KMS-11 (cell line): ENCODE data around the gene LRRC1.

Experiments
- H2AFZ ChIP-seq: fragments of 200-600 bp; sonication (generic); 2 replicates; pipeline ENCODE4 v1.6.1; 2016; ENCODE audit warnings: antibody characterized with exemption, mixed run types, low read depth
- H3K27ac ChIP-seq: fragments of 200-600 bp; sonication (generic); 2 replicates; pipeline ENCODE4 v1.6.1; 2016; ENCODE audit warnings: mild to moderate bottlenecking, mixed run types
- H3K27me3 ChIP-seq: fragments of 200-600 bp; sonication (generic); 2 replicates; pipeline ENCODE4 v1.6.1; 2017; ENCODE audit warnings: mild to moderate bottlenecking, low read depth, mixed run types, moderate library complexity; ENCODE audit not compliant: insufficient read depth
- H3K36me3 ChIP-seq: fragments of 200-600 bp; sonication (generic); 2 replicates; pipeline ENCODE4 v1.6.1; 2017; ENCODE audit warnings: mild to moderate bottlenecking, mixed run types; ENCODE audit not compliant: insufficient read depth
- H3K4me1 ChIP-seq: fragments of 200-600 bp; sonication (generic); 2 replicates; pipeline ENCODE4 v1.6.1; 2016; ENCODE audit warnings: mild to moderate bottlenecking, low read depth, mixed run types; ENCODE audit not compliant: poor library complexity, severe bottlenecking
- H3K4me2 ChIP-seq: fragments of 200-600 bp; sonication (generic); 2 replicates; pipeline ENCODE4 v1.7.0; 2016; ENCODE audit warnings: mild to moderate bottlenecking, mixed run types
- H3K4me3 ChIP-seq: fragments of 200-600 bp; sonication (generic); IDR thresholded peaks from 2 replicates; pipeline ENCODE4 v1.6.1; 2017; ENCODE audit warnings: low read depth, low read length, mixed read lengths; ENCODE audit not compliant: insufficient read depth
- H3K79me2 ChIP-seq: fragments of 200-600 bp; sonication (generic); 2 replicates; pipeline ENCODE4 v1.6.1; 2016; ENCODE audit warnings: low read depth, mixed run types; ENCODE audit not compliant: insufficient read depth
- H3K9ac ChIP-seq: fragments of 200-600 bp; sonication (generic); 2 replicates; pipeline ENCODE4 v1.6.1; 2016; ENCODE audit warnings: mild to moderate bottlenecking, mixed run types
- H4K20me1 ChIP-seq: fragments of 200-600 bp; sonication (generic); 2 replicates; pipeline ENCODE4 v1.6.1; 2016; ENCODE audit warnings: mild to moderate bottlenecking, mixed run types; ENCODE audit not compliant: insufficient read depth
- TF ChIP-seq, protein P1 (sequence below): fragments of 200-600 bp; sonication (generic); conservative IDR thresholded peaks from 2 replicates; pipeline ENCODE4 v1.6.1; 2017; ENCODE audit warnings: low read depth, mild to moderate bottlenecking, antibody characterized with exemption, low read length, moderate library complexity, mixed read lengths

The LRRC1 gene

DNA sequence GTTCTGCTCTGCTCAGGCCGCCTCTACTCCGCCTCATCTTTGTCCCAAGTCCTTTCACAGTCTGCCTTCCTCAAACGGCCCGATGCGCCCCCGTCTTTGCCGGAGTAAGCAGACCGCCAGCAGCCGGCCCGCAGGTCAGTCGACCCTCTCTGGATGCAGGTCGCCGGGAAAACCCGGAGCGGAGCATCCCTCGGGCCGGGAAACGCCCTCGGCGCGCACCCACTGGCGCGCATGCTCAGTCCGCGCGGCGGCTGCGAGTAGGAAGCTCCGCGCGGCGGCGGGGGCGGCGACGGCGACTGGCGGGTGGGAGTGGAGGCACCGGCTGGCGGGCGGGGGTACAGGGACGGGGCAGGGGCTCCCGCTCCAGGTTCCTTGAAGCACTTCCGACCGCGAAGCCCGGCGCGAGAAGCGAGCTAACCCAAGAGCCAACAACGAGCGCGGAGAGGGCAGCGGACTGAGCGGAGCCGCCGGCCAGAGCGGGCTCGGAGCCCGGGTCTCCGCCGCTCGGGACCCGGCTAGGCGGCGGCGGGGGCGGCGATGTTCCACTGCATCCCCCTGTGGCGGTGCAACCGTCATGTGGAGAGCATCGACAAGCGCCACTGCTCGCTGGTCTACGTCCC, at the start of gene LRRC1:
LRRC1 (plus strand) TSS at position 286 of the 620 bp plus-strand sequence; CDS start at position 538, 252 bp downstream.
- Histone ChIP-seq H3K4me3 (no peak within 1 kb of the TSS), H2AFZ (peak within 1 kb of the TSS; percentile 89), H3K9ac (peak within 1 kb of the TSS; percentile 62; the same call in 1 of the 2 replicates), H3K4me2 (peak within 1 kb of the TSS; percentile 89), H3K27me3 (no peaks in the 10 kb centered on the region), H3K27ac (peak within 1 kb of the TSS; percentile 83), H4K20me1 (no peaks in the 10 kb centered on the region), H3K79me2 (peaks cover 49% of the 10 kb centered on the region), H3K4me1 (peaks cover 41% of the 10 kb centered on the region), H3K36me3 (no peaks in the 10 kb centered on the region)
- TF ChIP-seq, protein P1, sequence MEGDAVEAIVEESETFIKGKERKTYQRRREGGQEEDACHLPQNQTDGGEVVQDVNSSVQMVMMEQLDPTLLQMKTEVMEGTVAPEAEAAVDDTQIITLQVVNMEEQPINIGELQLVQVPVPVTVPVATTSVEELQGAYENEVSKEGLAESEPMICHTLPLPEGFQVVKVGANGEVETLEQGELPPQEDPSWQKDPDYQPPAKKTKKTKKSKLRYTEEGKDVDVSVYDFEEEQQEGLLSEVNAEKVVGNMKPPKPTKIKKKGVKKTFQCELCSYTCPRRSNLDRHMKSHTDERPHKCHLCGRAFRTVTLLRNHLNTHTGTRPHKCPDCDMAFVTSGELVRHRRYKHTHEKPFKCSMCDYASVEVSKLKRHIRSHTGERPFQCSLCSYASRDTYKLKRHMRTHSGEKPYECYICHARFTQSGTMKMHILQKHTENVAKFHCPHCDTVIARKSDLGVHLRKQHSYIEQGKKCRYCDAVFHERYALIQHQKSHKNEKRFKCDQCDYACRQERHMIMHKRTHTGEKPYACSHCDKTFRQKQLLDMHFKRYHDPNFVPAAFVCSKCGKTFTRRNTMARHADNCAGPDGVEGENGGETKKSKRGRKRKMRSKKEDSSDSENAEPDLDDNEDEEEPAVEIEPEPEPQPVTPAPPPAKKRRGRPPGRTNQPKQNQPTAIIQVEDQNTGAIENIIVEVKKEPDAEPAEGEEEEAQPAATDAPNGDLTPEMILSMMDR: no peak

DNA sequence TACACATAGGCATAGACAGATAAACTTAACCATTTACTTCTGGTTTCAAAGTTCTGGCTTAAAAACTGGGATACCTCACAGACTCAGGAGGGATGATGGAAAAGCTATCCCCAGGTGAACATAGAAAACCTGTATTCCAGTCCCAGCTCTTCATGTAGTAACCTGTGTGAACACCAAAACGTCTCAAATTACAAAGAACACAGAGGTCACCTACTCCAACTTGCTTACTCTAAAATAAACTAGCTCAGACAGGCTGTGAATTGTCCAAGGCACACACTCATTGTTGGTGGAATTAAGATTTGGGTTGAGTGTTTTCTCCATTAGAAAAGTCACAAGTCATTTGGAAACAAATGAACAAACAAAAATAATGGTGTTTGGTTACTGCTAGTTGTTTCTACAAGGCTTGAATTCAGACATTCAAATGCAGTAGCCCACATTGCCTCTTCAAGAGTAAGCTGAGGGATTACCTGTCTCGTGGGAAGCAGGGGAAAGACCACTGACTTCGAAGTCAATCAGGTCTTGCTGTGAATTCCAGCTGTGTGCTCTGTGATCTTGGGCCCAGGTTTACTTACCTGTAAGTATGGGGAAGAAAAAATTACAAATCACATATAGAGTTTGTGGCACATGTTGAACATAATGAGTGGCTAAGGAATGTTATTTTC, 48.2 kb upstream of the LRRC1 start:
- no peak overlapping the region for H2AFZ ChIP-seq
- H3K36me3 ChIP-seq: no peaks in the 10 kb centered on the region
- TF ChIP-seq, protein P1: no peak
- H3K27me3 ChIP-seq: no peaks in the 10 kb centered on the region
- no peaks in the 10 kb centered on the region for H3K4me1 ChIP-seq
- no peak overlapping the region for H3K9ac ChIP-seq
- H3K4me3 ChIP-seq: no peak overlapping the region
- no peaks in the 10 kb centered on the region for H3K79me2 ChIP-seq
- no peaks in the 10 kb centered on the region for H4K20me1 ChIP-seq
- no peak overlapping the region for H3K4me2 ChIP-seq
- H3K27ac ChIP-seq: no peak overlapping the region

DNA sequence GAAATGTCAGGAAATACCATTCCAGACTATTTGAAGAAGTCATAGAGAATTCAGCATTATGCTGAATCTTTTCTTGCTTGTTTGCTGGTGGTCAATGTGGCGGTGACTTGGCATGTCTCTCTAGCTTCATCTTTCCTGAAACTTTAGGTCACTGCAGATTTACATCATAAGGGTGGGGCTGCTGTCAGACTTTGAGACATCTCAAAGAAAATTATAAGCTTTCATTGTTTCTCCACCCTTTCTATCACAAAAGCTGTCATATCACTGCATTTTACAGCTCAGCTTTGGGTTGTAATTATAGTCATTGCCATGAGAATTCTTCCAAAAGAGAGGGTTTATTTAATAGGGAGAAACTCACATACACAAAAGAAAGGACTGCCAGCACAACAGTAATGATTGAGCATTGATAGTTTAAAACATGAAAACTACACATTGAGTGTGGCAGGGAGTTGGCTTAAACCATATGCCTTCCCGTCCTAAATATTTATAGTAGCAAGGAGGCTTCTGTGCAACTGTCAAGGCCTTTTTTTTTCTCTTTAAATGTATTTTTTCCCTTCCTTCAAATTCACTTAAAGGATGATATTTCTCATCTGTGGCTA, 44.7 kb upstream of the LRRC1 start:
- Histone ChIP-seq H3K9ac (no peak overlapping the region), H4K20me1 (no peaks in the 10 kb centered on the region), H3K4me1 (no peaks in the 10 kb centered on the region), H2AFZ (no peak overlapping the region), H3K27me3 (no peaks in the 10 kb centered on the region), H3K79me2 (no peaks in the 10 kb centered on the region), H3K36me3 (no peaks in the 10 kb centered on the region), H3K27ac (no peak overlapping the region), H3K4me3 (no peak overlapping the region), H3K4me2 (no peak overlapping the region)
- TF ChIP-seq, protein P1: no peak

DNA sequence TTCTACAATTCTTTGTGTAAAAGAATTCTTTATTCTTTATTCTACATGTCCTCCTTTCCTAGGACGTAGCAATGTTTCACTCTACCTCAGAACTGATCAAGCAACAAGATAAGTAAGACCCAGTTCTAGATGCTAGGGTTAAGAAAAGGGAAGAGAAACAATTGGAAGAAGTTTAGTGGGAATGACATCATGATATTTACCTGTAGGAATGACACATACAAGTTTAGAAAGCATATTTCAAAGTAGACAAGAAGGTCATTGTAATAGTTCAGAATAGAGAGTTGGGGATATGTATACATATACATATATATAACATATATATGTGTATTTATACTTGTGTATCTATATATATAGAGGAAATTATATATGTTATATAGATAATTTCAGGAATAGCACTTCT, 43.4 kb upstream of the LRRC1 start:
- no peaks in the 10 kb centered on the region for H3K27me3 ChIP-seq
- H3K36me3 ChIP-seq: no peaks in the 10 kb centered on the region
- H3K4me2 ChIP-seq: no peak overlapping the region
- TF ChIP-seq, protein P1: no peak
- no peak overlapping the region for H3K27ac ChIP-seq
- no peaks in the 10 kb centered on the region for H3K79me2 ChIP-seq
- H2AFZ ChIP-seq: no peak overlapping the region
- H4K20me1 ChIP-seq: no peaks in the 10 kb centered on the region
- H3K9ac ChIP-seq: no peak overlapping the region
- H3K4me3 ChIP-seq: no peak overlapping the region
- no peaks in the 10 kb centered on the region for H3K4me1 ChIP-seq
